ENCODE measurements around the gene KCNN4. TPM values are rescaled to one million over a fixed set of nuclear protein-coding genes. Genes with fewer than 3 reads are reported as not detected.

The KCNN4 gene
- total RNA-seq, 4 donors from 2014 or later, result 0.29 to 1.7 (median 1.0) TPM

- Histone ChIP-seq H3K4me3 (replicated peaks in 1 of 3) (no peak overlapping the region), H3K4me1 (no peaks in the 10 kb centered on the region), H3K9me3 (no peaks in the 10 kb centered on the region), H3K27me3 (no peaks in the 10 kb centered on the region), H3K27ac (no peak overlapping the region), H3K36me3 (no peaks in the 10 kb centered on the region)
- DNase-seq, result no peak
- no peak for TF ChIP-seq CTCF (IDR thresholded peaks at IDR 0.05)
- TF ChIP-seq POLR2A (IDR thresholded peaks at IDR 0.05), result no peak
- intact Hi-C loops (cut with DNase I), result no loop called here
- 57 to 60% methylated on average over 5 of the region's 5 CpGs for WGBS, 2 donors
Measured at GRCh38 chr19:43719918-43720317, 60.9 kb downstream of the KCNN4 start.

DNA sequence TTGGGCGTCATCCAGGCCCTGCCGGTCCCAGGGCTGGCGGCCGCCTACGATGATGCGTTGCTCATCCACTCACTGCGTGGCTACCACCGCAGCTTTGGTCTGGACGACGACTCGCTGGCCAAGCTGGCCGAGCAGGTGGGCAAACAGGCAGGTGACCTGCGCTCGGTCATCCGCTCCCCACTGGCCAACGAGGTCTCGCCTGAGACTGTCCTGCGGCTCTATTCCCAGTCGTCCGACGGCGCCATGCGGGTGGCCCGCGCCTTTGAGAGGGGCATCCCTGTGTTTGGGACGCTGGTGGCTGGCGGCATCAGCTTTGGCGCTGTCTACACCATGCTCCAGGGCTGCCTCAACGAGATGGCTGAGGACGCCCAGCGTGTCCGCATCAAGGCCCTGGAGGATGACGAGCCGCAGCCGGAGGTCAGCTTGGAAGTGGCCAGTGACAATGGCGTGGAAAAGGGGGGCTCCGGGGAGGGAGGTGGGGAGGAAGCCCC, 61.4 kb downstream of the KCNN4 start:
- intact Hi-C loops (cut with DNase I), result no loop called here
- no peaks in the 10 kb centered on the region for H3K9me3 ChIP-seq
- TF ChIP-seq POLR2A (IDR thresholded peaks at IDR 0.05), result no peak
- no peak for TF ChIP-seq CTCF (IDR thresholded peaks at IDR 0.05)
- no peaks in the 10 kb centered on the region for H3K27me3 ChIP-seq
- no peaks in the 10 kb centered on the region for H3K4me1 ChIP-seq
- 88 to 89% methylated on average over 20 to 30 of the region's 37 CpGs for WGBS, 2 donors
- no peak for DNase-seq
- no peak overlapping the region for H3K27ac ChIP-seq
- no peak overlapping the region for H3K4me3 ChIP-seq (replicated peaks in 1 of 3)
- H3K36me3 ChIP-seq, result no peaks in the 10 kb centered on the region

DNA sequence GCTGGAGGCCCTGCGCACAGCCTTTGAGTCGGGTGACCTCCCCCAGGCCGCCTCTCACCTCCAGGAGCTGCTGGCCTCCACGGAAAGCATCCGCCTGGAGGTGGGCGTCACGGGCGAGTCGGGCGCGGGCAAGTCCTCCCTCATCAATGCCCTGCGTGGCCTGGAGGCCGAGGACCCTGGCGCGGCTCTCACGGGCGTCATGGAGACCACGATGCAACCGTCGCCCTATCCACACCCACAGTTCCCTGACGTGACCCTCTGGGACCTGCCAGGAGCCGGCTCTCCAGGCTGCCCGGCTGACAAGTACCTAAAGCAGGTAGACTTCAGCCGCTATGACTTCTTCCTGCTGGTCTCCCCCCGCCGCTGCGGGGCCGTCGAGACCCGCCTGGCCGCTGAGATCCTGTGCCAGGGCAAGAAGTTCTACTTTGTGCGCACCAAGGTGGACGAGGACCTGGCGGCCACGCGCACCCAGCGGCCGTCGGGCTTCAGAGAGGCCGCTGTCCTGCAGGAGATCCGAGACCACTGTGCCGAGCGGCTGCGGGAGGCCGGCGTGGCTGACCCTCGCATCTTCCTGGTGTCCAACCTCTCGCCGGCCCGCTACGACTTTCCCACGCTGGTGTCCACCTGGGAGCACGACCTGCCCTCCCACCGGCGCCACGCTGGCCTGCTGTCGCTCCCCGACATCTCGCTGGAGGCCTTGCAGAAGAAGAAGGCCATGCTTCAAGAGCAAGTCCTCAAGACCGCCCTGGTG, 62.0 kb downstream of the KCNN4 start:
- intact Hi-C loops (cut with DNase I), result no loop called here

More for the DNA sequence above, 62.0 kb downstream of the KCNN4 start:
- Histone ChIP-seq H3K27me3 (no peaks in the 10 kb centered on the region), H3K9me3 (no peaks in the 10 kb centered on the region), H3K4me1 (no peaks in the 10 kb centered on the region), H3K36me3 (no peaks in the 10 kb centered on the region), H3K27ac (no peak overlapping the region), H3K4me3 (replicated peaks in 1 of 3) (no peak overlapping the region)
- DNase-seq, result no peak
- WGBS, 2 donors, result 92 to 94% methylated on average over 35 to 47 of the region's 60 CpGs
- TF ChIP-seq POLR2A (IDR thresholded peaks at IDR 0.05) (no peak), CTCF (IDR thresholded peaks at IDR 0.05) (no peak)

Other genes starting within 250 kb of the KCNN4 start
- gene ZNF575, start 247.8 kb downstream of the KCNN4 start, total RNA-seq, result 1 to 10 TPM in 1 of 4 donors, not detected in 3; 1.4 TPM
- 10 to 100 TPM; 29.6 to 38.8 (median 31.3) TPM for gene XRCC1, start 205.4 kb downstream of the KCNN4 start, total RNA-seq
- gene PINLYP, start 205.2 kb downstream of the KCNN4 start, total RNA-seq, result 10 to 100 TPM; 11.8 to 19.3 (median 13.2) TPM
- gene IRGQ, start 184.8 kb downstream of the KCNN4 start, total RNA-seq, result 10 to 100 TPM; 18.0 to 33.5 (median 23.5) TPM
- gene ZNF576, start 184.4 kb downstream of the KCNN4 start, total RNA-seq, result 10 to 100 TPM; 15.7 to 23.5 (median 17.9) TPM
- 1 to 10 TPM in 1 of 4 donors, under 1 TPM in 2, not detected in 1; 0.27 to 1.5 (median 0.59) TPM for gene SRRM5, start 168.9 kb downstream of the KCNN4 start, total RNA-seq
- gene ZNF428, start 161.3 kb downstream of the KCNN4 start, total RNA-seq, result 10 to 100 TPM; 28.9 to 61.5 (median 33.5) TPM
- 10 to 100 TPM in 1 of 4 donors, 1 to 10 TPM in 3; 2.3 to 11.9 (median 3.4) TPM for gene CADM4, start 141.1 kb downstream of the KCNN4 start, total RNA-seq
- gene PLAUR, start 110.8 kb downstream of the KCNN4 start, total RNA-seq, result 10 to 100 TPM in 1 of 4 donors, 1 to 10 TPM in 3; 2.4 to 21.1 (median 4.5) TPM
- 1 to 10 TPM in 1 of 4 donors, not detected in 3; 1.1 TPM for gene IRGC, start 64.9 kb downstream of the KCNN4 start, total RNA-seq
- 10 to 100 TPM; 15.5 to 34.4 (median 18.8) TPM for gene SMG9, start 26.0 kb downstream of the KCNN4 start, total RNA-seq
- 1 to 10 TPM; 1.6 to 7.6 (median 2.5) TPM for gene LYPD5, start 21.5 kb upstream of the KCNN4 start, total RNA-seq
- 10 to 100 TPM in 3 of 4 donors, 1 to 10 TPM in 1; 9.9 to 29.1 (median 18.9) TPM for gene ZNF283, start 46.3 kb upstream of the KCNN4 start, total RNA-seq
- gene ZNF404, start 103.0 kb upstream of the KCNN4 start, total RNA-seq, result 1 to 10 TPM in 3 of 4 donors, under 1 TPM in 1; 0.89 to 2.5 (median 2.0) TPM
- gene ZNF45, start 154.3 kb upstream of the KCNN4 start, total RNA-seq, result 10 to 100 TPM; 17.4 to 19.7 (median 18.3) TPM
- 10 to 100 TPM in 2 of 4 donors, 1 to 10 TPM in 2; 5.9 to 17.2 (median 9.9) TPM for gene ZNF221, start 170.3 kb upstream of the KCNN4 start, total RNA-seq
- gene ZNF155, start 203.2 kb upstream of the KCNN4 start, total RNA-seq, result 10 to 100 TPM in 3 of 4 donors, 1 to 10 TPM in 1; 8.7 to 20.8 (median 16.0) TPM
- 1 to 10 TPM; 4.6 to 8.0 (median 5.2) TPM for gene ZNF230, start 222.0 kb upstream of the KCNN4 start, total RNA-seq
- gene ZNF222, start 244.4 kb upstream of the KCNN4 start, total RNA-seq, result 1 to 10 TPM; 3.3 to 7.0 (median 5.0) TPM

Data from thyroid gland (tissue), 4 donors.